SKM-1 (cell line): ENCODE results near the gene RFESD.
"Not testable (repeated sequence)": the region's sequence is repeated elsewhere in the genome, so short reads cannot be mapped to it uniquely, and the experiment has no call there.

Experiments
- DNase-seq: peaks from one replicate; lab custom pipeline; 2025; ENCODE audit not compliant: unreplicated experiment; lab: John Stamatoyannopoulos, UW

RFESD gene

DNA sequence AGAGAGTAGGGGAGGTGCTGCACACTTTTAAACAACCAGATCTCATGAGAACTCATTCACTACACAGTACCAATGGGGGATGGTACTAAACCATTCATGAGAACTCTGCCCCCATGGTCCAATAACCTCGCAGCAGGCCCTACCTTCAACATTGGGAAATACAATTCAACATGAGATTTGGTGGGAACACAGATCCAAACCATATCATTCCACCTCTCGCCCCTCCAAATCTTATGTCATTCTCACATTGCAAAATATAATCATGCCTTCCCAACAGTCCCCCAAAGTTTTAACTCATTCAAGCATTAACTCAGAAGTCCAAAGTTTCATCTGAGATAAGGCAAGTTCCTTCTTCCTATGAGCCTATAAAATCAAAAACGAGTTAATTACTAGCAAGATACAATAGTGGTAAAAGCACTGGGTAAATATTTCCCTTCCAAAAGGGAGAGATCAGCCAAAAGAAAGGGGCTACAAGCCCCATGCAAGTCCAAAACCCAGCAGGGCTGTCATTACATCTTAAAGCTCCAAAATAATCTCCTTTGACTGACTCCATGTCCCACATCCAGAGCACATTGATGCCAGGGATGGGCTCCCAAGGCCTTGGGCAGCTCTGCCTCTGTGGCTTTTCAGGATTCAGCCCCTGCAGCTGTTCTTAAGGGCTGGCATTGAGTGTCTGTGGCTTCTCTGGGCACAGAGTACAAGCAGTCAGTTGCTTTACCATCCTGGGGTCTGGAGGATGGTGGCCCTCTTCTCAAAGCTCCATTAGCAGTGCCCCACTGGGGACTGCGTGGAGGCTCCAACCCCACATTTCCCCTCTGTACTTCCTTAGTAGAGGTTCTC, 18.4 kb upstream of the RFESD start:
- no peak for DNase-seq

DNA sequence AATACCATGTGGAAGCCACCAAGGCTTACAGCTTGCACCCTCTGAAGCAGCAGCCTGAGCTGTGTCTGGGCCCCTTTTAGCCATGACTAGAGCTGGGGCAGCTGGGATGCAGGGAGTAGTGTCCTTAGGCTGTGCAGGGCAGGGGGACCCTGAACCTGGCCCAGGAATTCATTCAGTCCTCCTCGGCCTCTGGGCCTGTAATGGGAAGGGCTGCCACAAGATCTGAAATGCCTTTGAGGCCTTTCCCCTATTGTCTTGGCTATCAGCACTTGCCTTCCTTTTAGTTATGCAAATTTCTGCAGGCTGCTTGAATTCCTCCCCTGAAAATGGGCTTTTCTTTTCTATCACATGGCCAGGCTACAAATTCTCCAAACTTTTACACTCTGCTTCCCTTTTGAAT, 17.6 kb upstream of the RFESD start:
- DNase-seq, result no peak

DNA sequence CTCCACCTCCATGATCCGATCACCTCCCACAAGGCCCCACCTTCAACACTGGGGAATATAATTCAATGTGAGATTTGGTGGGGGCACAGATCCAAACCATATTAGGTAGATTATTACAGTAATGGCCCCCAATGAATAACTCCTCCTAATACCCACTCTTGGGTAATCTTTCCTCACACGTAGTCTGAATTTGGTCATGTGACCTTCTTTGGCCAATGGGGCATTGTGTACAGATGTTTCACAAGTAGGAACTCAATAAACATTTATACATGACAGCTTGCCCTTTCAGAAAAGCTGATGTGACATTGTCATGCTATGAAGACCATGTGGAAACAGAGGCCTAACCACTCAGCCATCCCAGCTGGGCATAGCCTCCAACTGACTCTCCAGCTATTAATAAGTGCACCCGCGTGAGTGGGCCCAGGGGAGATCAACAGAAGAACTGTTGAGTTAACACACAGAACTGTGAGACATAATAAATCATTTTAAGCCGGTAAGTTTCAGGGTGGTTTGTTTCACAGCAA, 16.1 kb upstream of the RFESD start:
- DNase-seq, result no peak

DNA sequence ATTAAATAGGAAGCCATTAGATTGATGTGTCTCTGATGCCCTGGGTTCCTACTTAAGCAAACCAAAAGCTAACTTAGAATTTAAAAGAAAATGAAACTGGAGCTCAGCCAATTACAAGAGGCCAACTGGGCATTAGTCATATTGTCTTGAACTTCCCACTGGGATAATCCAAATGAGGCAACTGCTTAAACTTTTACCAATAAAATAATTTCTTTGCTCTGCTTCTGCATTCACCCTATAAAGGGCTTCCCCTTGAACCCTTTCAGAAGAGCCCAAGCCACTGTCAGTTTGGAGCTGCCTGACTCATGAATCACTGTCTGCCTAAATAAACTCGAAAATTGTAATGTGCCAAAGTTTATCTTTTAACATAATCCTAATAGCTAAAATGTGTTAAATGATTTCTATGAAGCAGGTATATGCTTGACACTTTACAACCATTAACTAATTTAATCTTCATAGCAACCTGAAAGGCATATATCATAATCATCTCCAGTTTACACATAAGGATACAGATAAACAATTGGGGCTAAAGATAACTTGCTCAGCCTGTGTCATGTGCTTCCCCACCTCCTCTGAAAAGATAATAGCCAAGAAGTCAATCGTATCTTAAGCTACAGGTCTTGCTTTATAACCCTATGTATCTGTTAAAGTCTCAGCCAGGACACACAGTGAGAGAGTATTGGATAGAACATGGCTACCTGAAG, 15.2 kb upstream of the RFESD start:
- DNase-seq, result no peak

DNA sequence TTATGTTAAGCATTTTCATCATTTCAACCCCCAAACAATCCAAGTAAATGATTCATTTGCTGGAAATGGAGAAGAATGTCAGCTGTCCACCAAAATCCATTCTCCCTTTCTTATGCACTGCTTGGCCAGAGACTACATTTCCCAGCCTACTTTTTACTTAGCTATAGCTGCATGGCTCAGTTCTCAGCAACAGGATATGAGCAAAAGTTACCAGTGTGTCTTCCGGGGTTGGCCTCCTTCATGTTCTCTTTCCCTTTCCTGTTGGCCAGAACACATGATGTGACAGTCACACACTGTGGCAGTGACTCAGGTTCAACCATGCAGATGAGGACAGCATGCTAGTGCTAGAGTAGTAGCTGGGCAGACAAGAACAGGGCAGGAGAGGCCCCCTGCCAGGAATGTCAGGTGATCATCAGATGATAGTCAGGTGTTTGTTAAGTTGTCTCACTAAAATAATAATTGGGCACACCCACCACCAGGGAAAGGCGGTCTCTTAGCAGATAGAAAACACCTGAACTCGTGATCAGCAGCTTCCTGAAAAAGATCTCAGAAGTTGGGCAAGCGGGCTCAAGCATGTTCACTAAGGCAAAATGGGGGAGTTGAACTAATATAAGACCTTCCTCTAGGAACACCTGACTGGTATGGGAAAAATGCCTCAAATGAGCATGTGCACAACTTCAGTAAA, 14.4 kb upstream of the RFESD start:
- DNase-seq, result no peak

DNA sequence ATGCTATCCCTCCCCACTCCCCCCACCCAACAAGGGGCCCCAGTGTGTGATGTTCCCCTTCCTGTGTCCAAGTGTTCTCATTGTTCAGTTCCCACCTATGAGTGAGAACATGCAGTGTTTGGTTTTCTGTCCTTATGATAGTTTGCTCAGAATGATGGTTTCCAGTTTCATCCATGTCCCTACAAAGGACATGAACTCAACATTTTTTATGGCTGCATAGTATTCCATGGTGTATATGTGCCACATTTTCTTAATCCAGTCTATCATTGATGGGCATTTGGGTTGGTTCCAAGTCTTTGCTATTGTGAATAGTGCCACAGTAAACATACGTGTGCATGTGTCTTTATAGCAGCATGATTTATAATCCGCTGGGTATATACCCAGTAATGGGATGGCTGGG, 13.6 kb upstream of the RFESD start:
- not testable (repeated sequence) for DNase-seq

DNA sequence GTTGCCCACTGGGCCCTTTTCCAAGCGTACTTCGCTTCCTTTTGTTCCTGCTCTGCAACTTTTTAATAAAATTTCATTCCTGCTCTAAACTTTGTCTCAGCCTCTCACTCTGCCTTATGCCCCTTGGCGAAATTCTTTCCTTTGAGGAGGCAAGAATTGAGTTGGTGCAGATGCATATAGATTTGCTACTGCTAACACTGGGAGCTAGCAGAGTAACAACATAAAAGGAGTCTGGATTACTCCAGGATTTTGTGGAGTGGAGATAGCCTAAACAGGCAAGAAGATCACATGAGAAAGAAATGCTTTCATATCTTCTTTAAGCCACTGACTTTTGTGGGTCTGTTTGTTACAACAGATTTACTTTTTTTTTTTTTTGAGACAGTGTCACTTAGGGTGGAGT, 12.9 kb upstream of the RFESD start:
- no peak for DNase-seq

DNA sequence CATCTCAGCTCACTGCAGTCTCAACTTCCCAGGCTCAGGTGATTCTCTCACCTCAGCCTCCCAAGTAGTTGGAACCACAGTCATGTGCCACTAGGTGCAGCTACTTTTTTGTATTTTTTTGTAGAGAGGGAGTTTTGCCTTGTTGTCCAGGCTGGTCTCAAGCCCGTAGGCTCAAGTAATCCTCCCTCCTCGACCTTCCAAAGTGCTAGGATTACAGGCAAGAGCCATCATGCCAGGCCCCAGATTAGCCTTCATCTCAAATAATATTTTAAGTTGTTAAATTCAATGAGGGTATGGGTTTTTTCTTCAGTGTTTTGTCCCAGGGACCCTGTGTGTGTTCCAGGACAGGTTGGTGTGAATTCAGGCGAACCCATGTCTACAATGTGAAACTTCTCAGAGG, 12.5 kb upstream of the RFESD start:
- no peak for DNase-seq

DNA sequence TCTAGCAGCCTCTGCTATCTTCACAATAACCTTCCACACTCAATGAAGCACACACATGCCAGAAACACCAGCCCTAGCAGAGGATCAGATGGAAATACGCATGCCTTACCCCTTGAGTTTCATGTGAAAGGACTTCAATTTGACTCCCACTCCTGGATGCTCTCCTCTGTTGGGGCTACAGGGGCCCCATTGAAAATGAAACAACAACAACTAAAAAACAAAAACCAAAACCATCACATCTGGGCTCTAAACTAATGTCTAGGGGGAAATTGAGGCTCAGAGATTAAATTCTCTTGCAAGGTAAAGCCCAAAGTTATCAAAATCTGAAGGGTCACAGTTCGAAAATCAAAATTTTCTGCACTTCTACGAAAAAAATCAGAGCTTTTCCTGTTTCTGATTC, 7.9 kb upstream of the RFESD start:
- DNase-seq, result no peak

DNA sequence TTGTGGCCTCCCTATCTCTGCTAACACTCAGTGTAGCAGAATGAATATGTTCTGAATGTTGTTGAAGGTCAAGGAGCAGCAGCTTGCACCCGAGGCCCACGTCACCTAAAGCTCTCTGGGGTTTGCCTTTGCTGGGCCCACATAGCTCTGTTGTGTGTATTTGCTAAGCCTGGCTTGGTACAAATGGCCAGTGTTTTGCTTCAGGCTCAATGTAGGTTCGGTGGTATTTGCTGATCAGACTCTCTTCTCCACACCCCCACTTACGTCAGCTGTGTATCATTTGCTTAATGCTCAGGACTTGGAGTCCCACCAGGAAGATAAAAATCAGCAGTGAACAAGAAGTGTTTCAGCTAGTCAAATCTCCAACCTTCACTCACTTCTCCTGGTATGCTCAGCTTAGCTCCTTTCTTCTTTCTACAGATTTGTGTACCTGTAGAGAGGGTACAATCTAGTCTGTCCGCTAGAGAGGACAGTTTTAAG, 4.8 kb upstream of the RFESD start:
- DNase-seq, result no peak

DNA sequence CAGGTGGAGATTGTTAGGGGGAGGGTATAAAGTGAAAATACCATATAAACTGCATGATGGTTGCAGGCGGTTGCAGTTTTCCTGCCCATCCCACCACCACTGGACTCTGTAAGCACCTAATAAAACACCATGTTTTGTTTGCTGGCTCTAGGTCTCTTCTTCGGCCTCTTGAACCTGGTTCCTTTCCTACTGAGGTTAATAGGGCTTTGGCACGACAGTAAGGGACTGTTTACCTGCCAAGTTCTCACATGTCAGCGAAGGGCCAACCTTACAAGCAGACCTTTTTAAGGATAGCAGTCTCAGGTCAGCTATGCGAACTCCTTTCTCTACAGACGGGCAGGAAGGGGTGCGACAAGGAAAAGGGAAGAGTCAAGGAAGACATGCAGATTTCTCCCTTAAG, 3.4 kb upstream of the RFESD start:
- DNase-seq, result no peak

DNA sequence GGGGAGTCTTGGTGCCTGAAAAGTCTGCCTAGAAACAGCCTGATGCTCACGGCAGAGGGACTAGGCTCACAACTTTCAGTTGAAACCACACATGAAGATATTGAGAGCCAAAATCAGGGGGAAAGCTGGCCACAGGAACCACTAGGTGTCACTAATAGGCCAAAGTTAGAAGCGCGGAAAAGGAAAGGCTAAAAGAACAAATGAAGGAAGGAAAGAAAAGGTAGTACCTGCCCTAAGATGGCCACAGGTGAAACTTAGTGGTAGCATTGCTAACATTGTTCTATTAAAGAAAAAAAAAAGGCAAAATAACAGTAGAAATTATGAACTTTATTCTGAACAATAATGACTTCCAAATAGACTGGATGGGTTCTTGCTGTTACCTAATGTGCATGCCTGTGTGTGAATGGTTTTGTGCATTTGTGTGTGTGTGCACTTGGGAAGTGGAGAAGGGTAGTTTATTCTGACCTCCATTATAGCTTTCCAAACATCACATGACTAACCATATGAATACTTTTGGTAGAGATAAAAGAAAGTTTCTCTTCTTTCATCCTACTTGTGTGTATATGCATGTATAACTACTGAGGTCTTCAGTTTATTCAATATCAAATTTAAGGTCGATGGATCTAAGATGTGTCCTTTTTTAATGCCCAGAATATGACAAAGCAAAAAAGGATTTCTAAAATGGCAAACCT, 2.1 kb upstream of the RFESD start:
- peak; percentile 18 for DNase-seq

DNA sequence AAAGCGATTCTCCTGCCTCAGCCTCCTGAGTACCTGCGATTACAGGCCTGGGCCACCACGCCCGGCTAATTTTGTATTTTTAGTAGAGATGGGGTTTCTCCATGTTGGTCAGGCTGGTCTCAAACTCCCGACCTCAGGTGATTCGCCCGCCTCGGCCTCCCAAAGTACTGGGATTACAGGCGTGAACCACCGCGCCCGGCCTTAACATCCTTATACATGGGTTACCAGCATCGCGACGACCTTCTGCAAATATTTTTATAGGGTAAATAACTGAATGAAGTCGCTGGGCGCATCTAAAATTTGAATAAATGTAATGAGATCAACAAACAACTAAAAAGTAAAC, 380 bp upstream of the RFESD start:
- DNase-seq, result not testable (repeated sequence)

DNA sequence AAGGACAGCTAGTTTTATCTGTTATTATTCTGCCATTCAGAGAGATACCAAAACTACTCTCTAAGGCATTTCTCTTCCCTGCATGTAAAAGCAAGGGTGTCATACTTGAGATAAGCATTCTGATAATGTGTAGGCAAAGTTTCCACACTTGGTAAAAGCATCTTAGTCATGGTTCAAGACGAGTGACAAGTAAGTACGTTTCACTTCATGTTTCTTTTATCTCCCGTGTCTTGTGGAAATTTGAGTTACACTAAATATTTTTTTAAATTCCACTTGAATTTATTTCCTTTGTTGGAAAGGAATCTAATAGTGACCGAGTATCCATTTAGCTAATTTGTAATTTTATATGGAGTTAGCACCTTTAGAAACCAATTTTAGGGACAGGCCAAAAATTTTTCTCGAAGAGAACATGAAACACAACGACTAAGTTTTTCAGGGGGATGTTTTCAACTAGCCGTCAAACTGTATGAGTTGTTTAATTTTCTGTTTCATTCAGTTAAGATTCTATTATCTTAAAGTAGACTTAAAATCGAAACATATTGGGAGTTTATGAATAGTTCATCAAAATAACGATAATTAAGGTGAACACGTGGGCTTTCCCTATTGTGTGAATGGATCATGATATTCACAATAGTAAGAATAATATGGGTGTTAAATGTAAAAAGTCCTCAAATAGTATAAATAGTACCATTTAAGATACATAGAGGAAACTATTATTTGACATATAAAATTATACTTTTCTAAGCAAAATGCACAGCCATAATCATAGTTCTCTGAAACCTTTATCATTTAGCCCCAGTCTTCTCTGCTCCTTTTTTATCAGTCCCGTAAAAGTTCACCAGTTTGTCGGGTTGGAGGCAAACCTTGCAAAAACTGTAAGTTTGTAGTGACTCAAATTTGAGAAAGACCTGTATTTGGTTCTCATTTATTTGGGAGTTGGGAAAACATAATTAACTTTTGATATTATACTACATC, 1.6 kb downstream of the RFESD start:
- DNase-seq, result no peak

DNA sequence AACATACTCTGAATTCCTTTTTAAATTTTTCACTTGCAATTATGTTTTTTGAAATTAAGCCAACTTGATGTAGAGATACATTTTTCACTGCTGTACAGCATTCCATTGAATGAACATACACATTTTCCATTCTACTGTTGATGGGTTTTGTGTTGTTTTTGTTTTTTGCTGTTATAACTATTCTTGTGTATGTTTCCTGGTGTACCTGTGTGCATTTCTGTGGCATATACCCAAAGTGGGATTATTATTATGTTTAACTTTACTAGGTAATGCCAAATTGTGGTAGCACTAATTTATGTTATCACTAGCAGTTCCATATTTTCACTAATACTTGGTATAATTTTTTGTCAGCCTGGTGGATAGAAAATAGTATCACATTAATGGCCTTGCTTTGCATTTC, 2.7 kb downstream of the RFESD start:
- DNase-seq, result no peak

DNA sequence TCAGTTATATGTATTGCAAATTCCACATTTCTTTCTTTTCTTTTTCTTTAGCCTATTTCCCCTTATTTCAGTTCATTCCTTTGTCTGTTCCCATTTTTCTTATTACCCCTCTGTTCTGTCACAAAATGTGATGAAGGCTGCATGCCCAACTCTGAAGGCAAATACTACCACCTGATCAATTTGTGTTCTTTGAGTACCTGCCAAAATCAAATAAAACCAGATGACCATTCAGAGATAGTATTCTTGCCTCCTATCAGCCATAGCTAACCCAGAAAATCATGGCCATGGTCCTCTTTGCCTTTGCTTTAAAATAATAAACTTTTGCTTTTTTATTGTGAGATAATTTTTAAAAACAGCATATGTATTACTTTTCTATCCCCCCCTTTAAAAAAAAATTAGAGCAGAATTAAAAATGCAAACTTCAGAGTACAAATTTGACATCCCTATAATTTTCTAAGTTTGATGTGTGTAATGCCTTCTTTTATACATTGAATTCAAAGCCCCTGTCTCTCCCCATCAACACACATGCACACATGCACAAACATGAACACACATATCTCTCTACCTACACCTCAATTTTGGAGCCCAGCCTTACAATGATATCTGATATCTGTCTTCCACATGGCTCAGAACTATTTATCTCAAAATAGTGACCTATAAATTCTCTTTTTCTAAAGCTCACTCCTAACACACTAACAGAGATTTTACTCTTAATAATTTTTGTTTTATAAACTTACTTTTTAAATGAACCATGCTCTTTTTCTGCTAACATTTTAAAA, 3.5 kb downstream of the RFESD start:
- no peak for DNase-seq

DNA sequence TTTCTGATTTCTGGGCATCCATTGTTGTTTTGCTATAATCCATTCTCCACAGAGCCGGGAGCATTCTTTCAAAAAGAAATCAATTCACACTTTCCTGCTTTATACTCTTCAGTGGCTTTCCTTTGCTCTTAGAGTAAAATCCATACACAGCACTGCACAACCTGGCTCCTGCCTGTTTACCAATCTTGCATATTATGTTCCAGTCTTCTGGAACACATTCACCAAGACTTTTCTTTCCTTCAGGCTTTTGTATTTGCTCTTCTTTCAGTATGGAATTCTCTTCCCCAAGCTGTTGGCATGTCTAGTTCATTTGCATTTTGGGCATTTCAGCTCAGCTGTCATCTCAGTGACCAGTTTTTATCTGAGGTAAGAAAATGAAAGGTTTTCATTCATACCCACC, 6.3 kb downstream of the RFESD start:
- DNase-seq, result no peak

DNA sequence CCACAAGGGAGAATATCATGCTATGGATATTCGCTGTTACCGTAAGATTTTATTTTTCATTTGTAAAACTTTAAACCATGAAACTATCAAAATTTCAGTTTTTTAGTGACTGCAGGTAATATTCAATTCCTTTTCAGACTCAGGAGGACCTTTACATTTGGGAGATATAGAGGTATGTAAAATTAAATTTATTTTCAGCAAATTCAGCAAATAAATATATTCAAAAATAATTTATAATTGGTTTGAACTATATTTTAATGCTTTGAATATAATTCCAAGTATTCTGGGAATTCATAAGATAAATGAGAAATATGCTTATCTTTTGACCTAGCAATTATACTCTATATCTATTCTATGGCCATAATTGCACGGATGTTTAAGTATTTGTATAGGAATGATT, 7.6 kb downstream of the RFESD start:
- no peak for DNase-seq

DNA sequence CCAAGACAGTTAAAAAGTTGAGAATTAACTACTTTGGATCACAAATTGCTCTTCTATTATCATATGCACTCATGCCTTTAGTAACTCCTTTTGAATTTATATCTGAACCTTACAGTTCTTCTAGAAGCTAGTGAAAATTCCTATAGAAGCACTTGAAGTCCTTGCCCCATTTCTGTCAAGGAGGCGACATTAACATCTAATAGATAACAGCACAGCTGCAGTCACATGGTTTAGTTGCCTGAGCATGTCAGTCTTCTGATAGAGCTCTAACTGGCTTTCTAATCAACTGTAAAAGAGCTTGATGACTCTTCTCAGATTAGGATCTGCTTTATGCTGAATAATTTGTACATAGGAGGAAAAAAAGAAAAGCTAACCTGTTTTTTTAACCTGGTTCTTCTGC, 9.0 kb downstream of the RFESD start:
- no peak for DNase-seq
